GM21717 (cell line): ENCODE measurements around the gene GON4L.
"Not testable (repeated sequence)": the region's sequence is repeated elsewhere in the genome, so short reads cannot be mapped to it uniquely, and the experiment has no call there.

Experiments
- ATAC-seq: cut with Tn5 transposase; IDR thresholded peaks from one replicate; pipeline ENCODE4 v1.9.1; 2021; ENCODE audit warnings: mild to moderate bottlenecking, moderate library complexity; ENCODE audit not compliant: unreplicated experiment

Gene GON4L

DNA sequence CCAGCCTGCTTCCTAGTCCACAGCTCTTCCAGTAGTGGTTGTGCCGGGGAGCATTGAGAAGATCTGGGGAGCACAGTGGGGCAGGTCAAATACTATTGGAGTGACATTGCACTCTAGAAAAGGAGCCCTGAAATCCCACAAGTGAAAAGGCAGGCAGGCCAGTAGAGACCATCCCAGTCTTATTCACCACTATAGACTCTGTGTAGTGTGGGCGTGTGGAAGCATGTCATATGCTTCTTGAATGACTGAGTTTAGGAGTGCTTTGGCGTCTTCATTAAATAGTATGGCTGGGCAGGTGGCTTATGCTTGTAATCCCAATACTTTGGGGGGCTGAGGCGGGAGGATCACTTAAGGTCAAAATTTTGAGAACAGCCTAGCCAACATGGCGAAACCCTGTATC, 152.6 kb downstream of the GON4L start:
- ATAC-seq: not testable (repeated sequence)

DNA sequence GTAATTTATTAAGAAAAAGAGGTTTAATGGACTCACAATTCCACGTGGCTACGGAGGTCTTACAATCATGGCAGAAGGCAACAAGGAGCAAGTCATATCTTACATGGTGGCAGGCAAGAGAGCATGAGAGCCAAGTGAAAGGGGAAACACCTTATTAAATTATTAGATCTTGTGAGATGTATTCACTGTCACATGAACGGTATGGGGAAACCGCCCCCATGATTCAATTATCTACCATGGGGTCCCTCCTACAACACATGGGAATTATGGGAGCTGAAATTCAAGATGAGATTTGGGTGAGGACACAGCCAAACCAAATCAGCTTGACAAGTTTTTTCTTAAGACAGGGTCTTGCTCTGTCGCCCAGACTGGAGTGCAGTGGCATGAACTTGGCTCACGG, 153.8 kb downstream of the GON4L start:
- ATAC-seq: no peak

DNA sequence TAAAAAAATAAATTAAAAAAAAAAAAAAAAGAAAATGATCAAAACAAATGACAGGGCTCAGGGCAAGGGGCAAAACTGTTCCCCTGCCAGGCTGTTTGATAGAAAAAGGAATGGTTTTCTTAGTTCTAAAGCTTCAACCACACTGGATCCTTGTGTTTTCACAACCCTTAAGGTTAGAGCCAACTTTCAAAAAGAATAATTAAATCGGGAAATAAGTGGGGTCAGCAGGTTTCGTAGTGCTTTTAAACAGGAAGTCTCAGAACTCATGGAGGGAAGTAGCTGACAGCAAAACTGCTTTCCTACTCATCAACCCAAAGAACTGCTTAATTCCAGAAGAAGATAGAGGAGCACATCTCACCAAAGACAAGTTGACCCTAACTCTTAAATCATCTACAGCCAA, 155.3 kb downstream of the GON4L start:
- not testable (repeated sequence) for ATAC-seq
